Measurements from ENCODE around the gene C2orf66. TPM values are rescaled to one million over a fixed set of nuclear protein-coding genes. Genes with fewer than 3 reads are reported as not detected.

The C2orf66 gene
- total RNA-seq, 4 donors from 2014 or later: 1.1 TPM; not detected in 3

DNA sequence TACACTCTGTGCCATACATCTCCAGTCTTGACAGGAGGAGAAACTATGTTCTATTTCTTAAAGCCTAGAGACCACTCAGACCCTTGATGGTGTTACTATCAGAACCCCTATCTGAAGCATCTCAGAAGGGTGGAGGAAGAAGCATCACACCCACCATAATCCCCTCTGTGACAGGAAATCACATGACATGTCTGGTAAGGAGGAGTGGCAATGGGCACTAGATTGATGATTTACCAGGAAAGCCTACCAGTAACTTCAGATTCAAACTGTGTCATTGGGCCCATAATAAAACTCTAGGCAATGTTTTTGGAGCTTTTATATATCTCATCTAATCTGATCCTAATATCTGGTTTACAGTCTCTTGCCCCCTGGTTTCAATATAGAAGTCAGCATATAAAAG lies 37.1 kb upstream of the C2orf66 start:
- H3K4me3 ChIP-seq: no peak overlapping the region
- peaks cover 0 to 26% (median 0%) of the 10 kb centered on the region in 3 donors for H3K36me3 ChIP-seq
- DNase-seq: no peak
- H3K9me3 ChIP-seq: no peaks in the 10 kb centered on the region
- no peaks in the 10 kb centered on the region for H3K4me1 ChIP-seq
- TF ChIP-seq, protein P1, sequence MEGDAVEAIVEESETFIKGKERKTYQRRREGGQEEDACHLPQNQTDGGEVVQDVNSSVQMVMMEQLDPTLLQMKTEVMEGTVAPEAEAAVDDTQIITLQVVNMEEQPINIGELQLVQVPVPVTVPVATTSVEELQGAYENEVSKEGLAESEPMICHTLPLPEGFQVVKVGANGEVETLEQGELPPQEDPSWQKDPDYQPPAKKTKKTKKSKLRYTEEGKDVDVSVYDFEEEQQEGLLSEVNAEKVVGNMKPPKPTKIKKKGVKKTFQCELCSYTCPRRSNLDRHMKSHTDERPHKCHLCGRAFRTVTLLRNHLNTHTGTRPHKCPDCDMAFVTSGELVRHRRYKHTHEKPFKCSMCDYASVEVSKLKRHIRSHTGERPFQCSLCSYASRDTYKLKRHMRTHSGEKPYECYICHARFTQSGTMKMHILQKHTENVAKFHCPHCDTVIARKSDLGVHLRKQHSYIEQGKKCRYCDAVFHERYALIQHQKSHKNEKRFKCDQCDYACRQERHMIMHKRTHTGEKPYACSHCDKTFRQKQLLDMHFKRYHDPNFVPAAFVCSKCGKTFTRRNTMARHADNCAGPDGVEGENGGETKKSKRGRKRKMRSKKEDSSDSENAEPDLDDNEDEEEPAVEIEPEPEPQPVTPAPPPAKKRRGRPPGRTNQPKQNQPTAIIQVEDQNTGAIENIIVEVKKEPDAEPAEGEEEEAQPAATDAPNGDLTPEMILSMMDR (IDR thresholded peaks at IDR 0.05): no peak
- no peak for TF ChIP-seq POLR2A (IDR thresholded peaks at IDR 0.05)
- no peaks in the 10 kb centered on the region for H3K27me3 ChIP-seq
- no peak overlapping the region for H3K27ac ChIP-seq

GRCh38 chr2:196845371-196845770 lies 36.2 kb upstream of the C2orf66 start:
- no peak for TF ChIP-seq POLR2A (IDR thresholded peaks at IDR 0.05)
- TF ChIP-seq, protein P1 (IDR thresholded peaks at IDR 0.05): no peak
- Histone ChIP-seq H3K4me3 (no peak overlapping the region), H3K27ac (no peak overlapping the region), H3K9me3 (no peaks in the 10 kb centered on the region), H3K4me1 (no peaks in the 10 kb centered on the region), H3K36me3 (peaks cover 0 to 26% (median 0%) of the 10 kb centered on the region in 3 donors), H3K27me3 (no peaks in the 10 kb centered on the region)
- no peak for DNase-seq

- no peaks in the 10 kb centered on the region for H3K9me3 ChIP-seq
- TF ChIP-seq, protein P1 (IDR thresholded peaks at IDR 0.05): no peak
- TF ChIP-seq POLR2A (IDR thresholded peaks at IDR 0.05): no peak
- no peak for DNase-seq
These were observed 31.0 kb upstream of the C2orf66 start for GRCh38 chr2:196840171-196840570.

GRCh38 chr2:196839574-196839973 lies 30.4 kb upstream of the C2orf66 start:
- Histone ChIP-seq H3K9me3 (no peaks in the 10 kb centered on the region), H3K4me1 (no peaks in the 10 kb centered on the region), H3K36me3 (peaks cover 0 to 42% (median 0%) of the 10 kb centered on the region in 3 donors), H3K4me3 (no peak overlapping the region), H3K27ac (no peak overlapping the region), H3K27me3 (no peaks in the 10 kb centered on the region)
- no peak for DNase-seq
- TF ChIP-seq POLR2A (IDR thresholded peaks at IDR 0.05): no peak
- TF ChIP-seq, protein P1 (IDR thresholded peaks at IDR 0.05): no peak

More at GRCh38 chr2:196840171-196840570, 31.0 kb upstream of the C2orf66 start:
- Histone ChIP-seq H3K36me3 (peaks cover 0 to 44% (median 0%) of the 10 kb centered on the region in 3 donors), H3K4me1 (no peaks in the 10 kb centered on the region), H3K27me3 (no peaks in the 10 kb centered on the region), H3K27ac (no peak overlapping the region), H3K4me3 (no peak overlapping the region)

GRCh38 chr2:196836440-196836839 lies 27.3 kb upstream of the C2orf66 start:
- TF ChIP-seq POLR2A (IDR thresholded peaks at IDR 0.05): no peak
- TF ChIP-seq, protein P1 (IDR thresholded peaks at IDR 0.05): no peak
- Histone ChIP-seq H3K9me3 (no peaks in the 10 kb centered on the region), H3K4me3 (no peak overlapping the region), H3K27ac (no peak overlapping the region), H3K27me3 (no peaks in the 10 kb centered on the region), H3K4me1 (no peaks in the 10 kb centered on the region), H3K36me3 (peaks cover 0 to 19% (median 0%) of the 10 kb centered on the region in 3 donors)
- no peak for DNase-seq

- no peaks in the 10 kb centered on the region for H3K27me3 ChIP-seq
- H3K27ac ChIP-seq: no peak overlapping the region
- TF ChIP-seq POLR2A (IDR thresholded peaks at IDR 0.05): no peak
- TF ChIP-seq, protein P1 (IDR thresholded peaks at IDR 0.05): no peak
- no peaks in the 10 kb centered on the region for H3K4me1 ChIP-seq
- no peak for DNase-seq
- no peaks in the 10 kb centered on the region for H3K36me3 ChIP-seq
- H3K9me3 ChIP-seq: no peaks in the 10 kb centered on the region
- H3K4me3 ChIP-seq: no peak overlapping the region
These were observed 21.5 kb upstream of the C2orf66 start for GRCh38 chr2:196830701-196831100.
